ENCODE results near the gene CDKN2A. TPM values are rescaled to one million over a fixed set of nuclear protein-coding genes. Genes with fewer than 3 reads are reported as not detected.

Gene CDKN2A
- total RNA-seq, 2 experiments from 2014 or later, result 3.9 TPM

DNA sequence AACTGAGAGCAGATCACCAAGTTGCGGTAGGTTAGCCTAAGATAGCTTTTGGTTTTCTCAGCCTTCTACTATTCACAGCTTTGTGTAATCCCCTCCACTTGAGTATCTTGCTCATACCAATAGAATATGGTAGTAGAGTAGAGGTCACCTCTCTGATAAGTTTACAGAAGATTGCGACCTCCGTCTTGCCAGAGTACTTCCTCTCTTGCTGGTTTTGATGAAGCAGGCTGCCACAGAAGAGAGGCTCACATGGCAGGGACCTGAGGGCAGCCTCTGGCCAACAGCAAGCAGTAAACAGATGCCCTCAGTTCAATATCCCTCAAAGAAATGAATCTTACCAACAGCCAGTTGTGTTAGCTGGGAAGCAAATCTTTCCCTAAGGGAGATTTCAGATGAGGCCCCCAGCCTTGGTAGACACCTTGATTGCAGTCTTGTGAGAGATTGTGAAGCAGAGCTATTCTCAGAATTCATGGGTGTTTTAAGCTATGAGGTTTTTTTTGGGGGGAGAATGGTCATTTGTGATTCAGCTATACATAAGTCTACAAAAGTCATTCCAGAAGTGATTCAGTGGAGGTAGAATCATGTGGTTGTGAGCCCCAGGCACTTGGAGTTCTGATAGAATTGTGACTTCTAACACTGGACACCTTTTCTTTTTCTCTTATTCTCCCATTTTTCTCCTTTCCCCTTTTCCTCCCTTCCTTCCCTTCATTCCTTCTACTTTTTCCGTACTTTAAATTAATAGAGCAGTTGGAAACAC is 37.6 kb upstream of the CDKN2A start:
- POLR2A ChIA-PET, result no interaction called here
- CTCF ChIA-PET, result interaction anchor here (0.7 to 1.3 kb wide), 4 partner anchors 23 to 218 kb away, joined by 3 to 6 read pairs (median 4); partner anchors contain the start of gene CDKN2B
- no peaks in the 10 kb centered on the region for H3K36me3 Mint-ChIP-seq
- H3K4me3 Mint-ChIP-seq, result no peak overlapping the region
- H3K9me3 Mint-ChIP-seq, result no peaks in the 10 kb centered on the region
- intact Hi-C loops (cut with micrococcal nuclease), result loop anchor here (5.0 kb wide), 1 partner anchor 210 kb away; no protein-coding TSS in a partner anchor
- H3K27ac Mint-ChIP-seq, result no peak overlapping the region
- DNase-seq, result no peak
- peaks cover 4% of the 10 kb centered on the region for H3K4me1 Mint-ChIP-seq (ENCODE audit: low read depth)
- H3K27me3 Mint-ChIP-seq, result peaks cover 5% of the 10 kb centered on the region

DNA sequence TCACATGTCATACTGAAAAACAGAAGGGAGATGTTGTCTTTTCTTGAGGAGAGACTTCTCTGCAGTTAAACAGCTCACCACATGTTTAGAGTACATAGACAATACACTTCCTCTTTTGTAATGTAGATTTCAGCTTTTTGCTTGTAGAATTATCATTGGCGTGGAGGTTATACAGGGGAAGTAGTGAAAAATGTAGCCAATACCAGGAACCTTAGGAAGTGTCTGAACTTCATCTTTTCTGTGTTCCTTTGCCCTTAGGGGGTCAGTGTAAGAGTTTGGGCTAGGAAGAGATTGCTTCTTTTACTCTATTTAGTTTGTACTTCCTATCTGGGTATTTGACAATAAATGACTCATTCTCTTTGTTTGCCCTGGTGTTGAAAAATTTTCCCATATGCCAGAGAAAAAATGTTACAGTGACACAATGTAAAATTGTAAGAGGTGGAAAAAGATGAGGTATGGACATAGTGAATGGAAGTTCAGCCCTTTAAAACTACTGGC is 36.0 kb upstream of the CDKN2A start:
- intact Hi-C loops (cut with micrococcal nuclease), result loop anchor here (5.0 kb wide), 1 partner anchor 212 kb away; no protein-coding TSS in a partner anchor
- no peak overlapping the region for H3K4me3 Mint-ChIP-seq
- CTCF ChIA-PET, result interaction anchor here (0.6 to 0.9 kb wide), 3 partner anchors 21 to 217 kb away, joined by 3 read pairs; partner anchors contain the start of gene CDKN2B
- no peak for DNase-seq
- H3K36me3 Mint-ChIP-seq, result no peaks in the 10 kb centered on the region
- H3K4me1 Mint-ChIP-seq (ENCODE audit: low read depth), result no peaks in the 10 kb centered on the region
- no peak overlapping the region for H3K27ac Mint-ChIP-seq
- peaks cover 9% of the 10 kb centered on the region for H3K27me3 Mint-ChIP-seq
- POLR2A ChIA-PET, result no interaction called here
- H3K9me3 Mint-ChIP-seq, result no peaks in the 10 kb centered on the region

DNA sequence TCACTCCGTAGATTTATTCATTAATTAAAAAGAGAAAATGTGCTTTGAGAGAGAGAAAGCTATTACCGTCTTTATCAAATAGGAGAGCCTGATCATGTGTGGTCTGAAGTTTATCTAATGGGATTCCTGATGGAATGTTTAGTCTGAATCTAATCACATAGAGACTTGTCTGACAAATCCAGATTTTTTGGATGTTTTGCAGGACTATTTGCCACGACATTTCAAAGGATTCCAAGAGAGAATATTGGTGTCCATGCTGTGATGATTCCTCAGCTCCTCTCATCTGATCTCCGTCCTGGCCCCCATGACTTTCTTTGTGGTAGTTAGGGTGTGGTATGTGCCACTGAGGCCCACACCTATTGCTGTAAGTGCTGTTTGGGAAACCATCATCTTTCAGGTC is 35.0 kb upstream of the CDKN2A start:
- ChIA-PET CTCF (interaction anchor here (0.9 to 2.1 kb wide), 4 partner anchors 21 to 216 kb away, joined by 3 to 6 read pairs (median 3); no protein-coding TSS in a partner anchor), POLR2A (no interaction called here)
- H3K27ac Mint-ChIP-seq, result no peak overlapping the region
- H3K4me1 Mint-ChIP-seq (ENCODE audit: low read depth), result no peaks in the 10 kb centered on the region
- H3K27me3 Mint-ChIP-seq, result peaks cover 13% of the 10 kb centered on the region
- H3K9me3 Mint-ChIP-seq, result no peaks in the 10 kb centered on the region
- no peak overlapping the region for H3K4me3 Mint-ChIP-seq
- no peak for DNase-seq
- intact Hi-C loops (cut with micrococcal nuclease), result no loop called here
- no peaks in the 10 kb centered on the region for H3K36me3 Mint-ChIP-seq

DNA sequence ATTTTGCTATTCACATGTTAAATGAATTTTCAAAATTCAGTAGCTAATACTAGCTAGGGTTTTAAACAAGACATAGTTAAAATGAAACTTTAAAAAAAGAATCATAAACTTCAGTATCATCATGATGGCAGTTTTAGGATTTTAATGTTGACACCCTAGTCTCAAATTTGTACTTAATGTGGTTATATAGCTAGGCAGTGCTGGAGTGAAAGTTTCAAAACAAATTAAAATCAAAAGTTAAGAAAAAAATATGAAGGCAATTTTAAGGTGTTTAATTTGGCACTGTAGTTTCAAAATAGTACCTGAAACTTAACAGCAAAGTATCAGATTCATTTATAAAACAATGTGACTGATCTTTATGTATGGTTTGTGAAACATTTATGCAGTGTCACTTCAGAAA is 34.2 kb upstream of the CDKN2A start:
- no peaks in the 10 kb centered on the region for H3K4me1 Mint-ChIP-seq (ENCODE audit: low read depth)
- intact Hi-C loops (cut with micrococcal nuclease), result no loop called here
- CTCF ChIA-PET, result interaction anchor here (1.4 to 2.1 kb wide), 2 partner anchors 20 to 216 kb away, joined by 3 to 6 read pairs; no protein-coding TSS in a partner anchor
- no peaks in the 10 kb centered on the region for H3K36me3 Mint-ChIP-seq
- no peak for DNase-seq
- no peak overlapping the region for H3K4me3 Mint-ChIP-seq
- H3K9me3 Mint-ChIP-seq, result no peaks in the 10 kb centered on the region
- H3K27me3 Mint-ChIP-seq, result peaks cover 14% of the 10 kb centered on the region
- POLR2A ChIA-PET, result no interaction called here
- H3K27ac Mint-ChIP-seq, result no peak overlapping the region

DNA sequence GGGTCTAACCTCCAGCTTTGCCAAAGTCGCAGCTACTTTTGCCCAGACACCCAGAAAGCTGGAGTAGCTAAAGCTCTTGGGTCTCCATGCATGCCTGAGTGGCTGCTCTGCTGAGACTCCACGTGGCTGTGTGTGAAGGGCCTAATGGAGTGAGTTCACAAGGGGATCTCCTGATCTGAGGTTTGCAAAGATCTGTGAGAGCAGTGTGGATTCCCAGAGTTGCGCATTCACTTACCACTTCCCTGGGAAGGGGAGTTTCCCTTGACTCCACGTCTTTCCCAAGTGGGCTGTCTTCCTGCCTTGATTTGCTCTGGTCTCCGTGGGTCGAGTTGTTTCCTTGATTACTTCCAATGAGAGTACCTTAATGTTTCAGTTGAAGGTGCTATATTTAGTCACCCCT is 32.5 kb upstream of the CDKN2A start:
- Mint-ChIP-seq H3K4me1 (ENCODE audit: low read depth) (no peaks in the 10 kb centered on the region), H3K9me3 (no peaks in the 10 kb centered on the region), H3K36me3 (no peaks in the 10 kb centered on the region), H3K27ac (no peak overlapping the region), H3K27me3 (peaks cover 22% of the 10 kb centered on the region), H3K4me3 (no peak overlapping the region)
- intact Hi-C loops (cut with micrococcal nuclease), result no loop called here
- DNase-seq, result no peak
- ChIA-PET CTCF (interaction anchor here (0.8 to 1.6 kb wide), 2 partner anchors 12 to 18 kb away, joined by 3 to 4 read pairs; partner anchors contain the start of gene CDKN2B), POLR2A (no interaction called here)

DNA sequence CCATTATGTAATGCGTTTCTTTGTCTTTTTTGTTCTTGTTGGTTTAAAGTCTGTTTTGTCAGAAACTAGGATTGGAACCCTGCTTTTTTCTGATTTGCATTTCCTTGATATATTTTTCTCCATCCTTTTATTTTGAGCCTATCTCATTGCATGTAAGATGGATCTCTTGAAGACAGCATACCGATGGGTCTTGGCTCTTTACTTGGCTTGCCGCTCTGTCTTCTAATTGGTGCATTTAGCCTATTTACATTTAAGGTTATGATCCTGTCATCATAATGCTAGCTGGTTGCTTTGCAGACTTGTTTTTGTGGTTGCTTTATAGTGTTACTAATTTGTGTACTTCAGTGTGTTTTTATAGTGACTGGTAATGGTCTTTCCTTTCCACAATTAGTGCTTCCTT is 28.2 kb upstream of the CDKN2A start:
- Mint-ChIP-seq H3K36me3 (peaks cover 3% of the 10 kb centered on the region), H3K4me1 (ENCODE audit: low read depth) (no peaks in the 10 kb centered on the region), H3K27me3 (peaks cover 23% of the 10 kb centered on the region), H3K4me3 (no peak overlapping the region), H3K27ac (no peak overlapping the region), H3K9me3 (peaks cover 11% of the 10 kb centered on the region)
- CTCF ChIA-PET, result interaction anchor here (1.2 to 1.8 kb wide), 3 partner anchors 14 to 222 kb away, joined by 3 to 7 read pairs (median 6); partner anchors contain the start of gene CDKN2B
- intact Hi-C loops (cut with micrococcal nuclease), result no loop called here
- POLR2A ChIA-PET, result no interaction called here
- no peak for DNase-seq

DNA sequence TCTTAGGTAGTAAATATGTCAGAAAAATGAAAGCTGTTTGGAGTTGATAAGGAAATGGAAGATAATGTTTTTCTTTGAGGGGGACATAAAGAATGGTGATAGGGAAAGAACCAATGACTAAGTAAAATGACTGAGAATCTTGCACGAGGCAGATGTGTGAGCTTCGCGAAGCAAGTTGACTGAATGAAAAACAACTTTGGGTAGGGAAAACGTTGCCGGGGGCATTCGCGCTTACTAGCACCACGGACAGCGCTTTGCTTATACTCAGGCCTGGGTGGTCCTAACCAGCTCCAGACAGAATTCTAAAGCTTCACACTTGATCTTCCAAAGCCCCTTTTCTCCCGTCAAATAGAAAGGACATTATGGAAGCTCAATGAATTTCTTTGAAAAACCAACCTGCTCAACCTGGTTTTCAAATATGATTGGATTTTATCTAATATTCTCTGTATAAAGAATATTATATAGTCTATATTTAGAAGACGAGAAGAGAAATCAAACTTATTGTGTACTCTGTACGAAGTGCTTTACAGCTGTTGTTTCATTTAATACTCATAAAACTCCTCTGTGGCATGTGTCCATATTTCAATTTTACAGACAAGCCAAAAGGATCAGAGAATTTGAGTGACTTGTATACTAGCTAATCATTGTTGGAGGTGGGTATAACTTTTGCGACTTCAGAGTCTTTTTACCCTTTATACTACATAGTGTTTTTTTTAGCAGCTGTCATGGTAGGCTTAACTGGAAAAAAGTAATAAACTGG is 16.9 kb upstream of the CDKN2A start:
- POLR2A ChIA-PET, result no interaction called here
- Mint-ChIP-seq H3K27me3 (peaks cover 34% of the 10 kb centered on the region), H3K4me3 (no peak overlapping the region), H3K4me1 (ENCODE audit: low read depth) (peaks cover 14% of the 10 kb centered on the region), H3K27ac (no peak overlapping the region), H3K36me3 (no peaks in the 10 kb centered on the region), H3K9me3 (no peaks in the 10 kb centered on the region)
- peak; percentile 33 for DNase-seq
- intact Hi-C loops (cut with micrococcal nuclease), result no loop called here
- CTCF ChIA-PET, result interaction anchor here (0.7 to 6.0 kb wide), 9 partner anchors 12 to 227 kb away, joined by 3 to 118 read pairs (median 12); partner anchors contain the start of genes CDKN2A and CDKN2B-AS1

DNA sequence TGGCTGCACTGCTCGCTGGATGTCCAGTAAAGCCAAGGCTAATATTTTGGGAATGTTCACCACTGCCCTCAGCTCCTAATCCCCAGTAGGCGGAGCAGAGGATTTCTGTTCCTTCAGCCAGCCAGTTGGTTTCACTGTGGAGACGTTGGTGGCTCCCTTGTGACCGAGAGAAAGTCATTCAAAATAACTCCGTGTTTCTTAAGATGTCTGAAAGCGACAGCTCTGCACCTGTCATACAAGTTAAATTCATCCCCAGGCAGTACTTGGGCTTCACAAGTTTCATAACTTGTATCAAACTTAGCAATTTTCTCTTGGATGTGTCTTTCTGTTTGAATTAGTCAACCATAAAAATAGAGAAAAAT is 15.3 kb upstream of the CDKN2A start:
- H3K27ac Mint-ChIP-seq, result no peak overlapping the region
- ChIA-PET CTCF (interaction anchor here (0.6 to 6.0 kb wide), 36 partner anchors 14 to 757 kb away, joined by 3 to 118 read pairs (median 8); partner anchors contain the start of genes CDKN2A, CDKN2B-AS1 and MTAP), POLR2A (interaction anchor here (0.7 to 1.1 kb wide), 2 partner anchors 28 to 196 kb away, joined by 3 to 4 read pairs; no protein-coding TSS in a partner anchor)
- DNase-seq, result no peak
- H3K36me3 Mint-ChIP-seq, result no peaks in the 10 kb centered on the region
- H3K4me3 Mint-ChIP-seq, result peak overlapping the region; percentile 81
- peaks cover 24% of the 10 kb centered on the region for H3K4me1 Mint-ChIP-seq (ENCODE audit: low read depth)
- intact Hi-C loops (cut with micrococcal nuclease), result loop anchor here (1.0 to 5.0 kb wide), 3 partner anchors 73 to 233 kb away; no protein-coding TSS in a partner anchor
- H3K9me3 Mint-ChIP-seq, result no peaks in the 10 kb centered on the region
- H3K27me3 Mint-ChIP-seq, result peaks cover 50% of the 10 kb centered on the region

DNA sequence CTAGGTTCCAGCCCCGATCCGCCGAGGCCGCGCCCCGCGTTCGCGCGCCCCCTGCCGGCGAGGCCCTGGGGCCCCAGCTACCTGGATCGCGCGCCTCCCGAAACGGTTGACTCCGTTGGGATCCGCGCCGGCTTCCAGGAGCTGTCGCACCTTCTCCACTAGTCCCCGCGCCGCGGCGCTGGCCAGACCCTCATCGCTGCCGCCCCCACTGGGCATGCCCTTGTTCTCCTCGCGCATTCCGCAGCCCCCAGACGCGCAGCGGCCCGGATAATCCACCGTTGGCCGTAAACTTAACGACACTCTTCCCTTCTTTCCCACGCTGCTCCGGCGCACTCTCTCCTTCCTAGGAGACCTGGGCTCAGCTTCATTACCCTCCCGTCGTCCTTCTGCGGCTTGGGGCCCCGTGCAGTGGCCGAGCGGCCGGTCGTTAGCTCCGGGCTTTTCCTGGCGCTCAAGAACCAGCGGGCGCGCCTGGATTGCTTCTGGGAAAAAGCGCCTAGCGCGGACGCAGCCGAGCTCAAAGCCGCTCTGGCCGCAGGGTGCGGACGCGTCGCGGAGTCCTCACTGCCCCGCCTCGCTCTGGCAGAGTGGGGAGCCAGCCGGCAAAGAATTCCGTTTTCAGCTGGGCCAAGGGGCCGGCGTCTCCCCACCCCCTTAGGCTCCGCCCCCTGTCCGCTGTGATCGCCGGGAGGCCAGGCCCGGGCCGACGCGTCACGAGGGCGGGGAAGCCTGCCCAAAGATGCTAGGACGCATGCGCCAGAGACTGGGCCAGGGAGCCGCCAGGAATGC is 14.7 kb upstream of the CDKN2A start, which contains the start of gene CDKN2B:
CDKN2B (minus strand) TSS at position 589 of the 789 bp plus-strand sequence; CDS start at position 237, 352 bp downstream.
- intact Hi-C loops (cut with micrococcal nuclease), result loop anchor here (1.0 to 5.0 kb wide), 6 partner anchors 15 to 233 kb away; partner anchors contain the start of genes CDKN2A and CDKN2B-AS1
- Mint-ChIP-seq H3K4me3 (peak within 1 kb of the TSS; percentile 81), H3K27ac (no peak within 1 kb of the TSS), H3K4me1 (ENCODE audit: low read depth) (peaks cover 24% of the 10 kb centered on the region), H3K27me3 (peaks cover 54% of the 10 kb centered on the region), H3K36me3 (no peaks in the 10 kb centered on the region), H3K9me3 (no peaks in the 10 kb centered on the region)
- ChIA-PET CTCF (interaction anchor here (0.6 to 6.0 kb wide), 56 partner anchors 10 to 756 kb away, joined by 3 to 118 read pairs (median 5); partner anchors contain the start of genes CDKN2A, CDKN2B-AS1 and MTAP), POLR2A (interaction anchor here (0.7 to 1.1 kb wide), 2 partner anchors 28 to 196 kb away, joined by 3 to 4 read pairs; no protein-coding TSS in a partner anchor)
- peak; percentile 84 for DNase-seq

DNA sequence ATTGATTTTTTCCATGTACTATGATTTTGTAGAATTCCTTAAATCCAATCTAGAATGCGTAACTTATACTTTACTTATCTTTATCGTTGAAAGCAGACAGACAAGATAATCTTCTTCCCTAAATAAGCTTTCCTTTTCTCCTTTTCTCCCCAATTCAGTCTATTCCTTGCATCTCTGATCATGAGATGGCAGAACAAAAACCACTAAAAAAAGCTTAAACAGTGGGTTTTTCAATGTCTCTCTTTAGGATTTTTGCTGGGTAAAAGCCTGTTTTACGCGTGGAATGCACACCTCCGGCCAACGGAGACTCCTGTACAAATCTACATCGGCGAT is 14.2 kb upstream of the CDKN2A start:
- DNase-seq, result no peak
- H3K9me3 Mint-ChIP-seq, result no peaks in the 10 kb centered on the region
- peaks cover 24% of the 10 kb centered on the region for H3K4me1 Mint-ChIP-seq (ENCODE audit: low read depth)
- H3K36me3 Mint-ChIP-seq, result no peaks in the 10 kb centered on the region
- peaks cover 55% of the 10 kb centered on the region for H3K27me3 Mint-ChIP-seq
- intact Hi-C loops (cut with micrococcal nuclease), result loop anchor here (1.0 to 5.0 kb wide), 5 partner anchors 14 to 234 kb away; partner anchors contain the start of genes CDKN2A and CDKN2B-AS1
- H3K4me3 Mint-ChIP-seq, result peak overlapping the region; percentile 66
- no peak overlapping the region for H3K27ac Mint-ChIP-seq
- POLR2A ChIA-PET, result no interaction called here
- CTCF ChIA-PET, result interaction anchor here (0.6 to 6.0 kb wide), 52 partner anchors 10 to 667 kb away, joined by 3 to 118 read pairs (median 6); partner anchors contain the start of genes CDKN2A, CDKN2B-AS1 and MTAP

Data from activated CD4-positive, alpha-beta memory T cell treated with anti-CD3 and anti-CD28 coated beads for 36 hours (primary cell).